ENCODE measurements around the gene RANBP9.

Gene RANBP9

DNA sequence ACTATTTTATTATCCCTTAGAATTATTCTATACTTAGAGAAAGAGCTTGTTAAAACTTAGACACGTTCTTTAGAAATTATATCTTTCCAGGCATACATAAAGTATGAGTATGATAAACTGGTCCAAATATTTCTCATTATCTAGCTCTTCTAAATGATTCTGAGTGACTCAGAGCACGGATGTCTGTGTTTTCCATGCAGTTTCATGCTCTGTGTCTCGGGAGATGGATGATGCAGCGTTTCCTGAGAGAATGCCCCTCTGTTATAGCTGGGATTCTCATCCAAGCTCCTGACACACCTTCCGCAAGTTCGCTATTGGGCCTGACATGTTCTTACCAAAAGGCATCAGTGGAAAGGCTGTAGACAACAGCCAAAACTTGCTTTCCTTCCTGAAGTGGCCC lies 117.9 kb downstream of the RANBP9 start:
- no peak for DNase-seq (ENCODE audit: low read depth)

DNA sequence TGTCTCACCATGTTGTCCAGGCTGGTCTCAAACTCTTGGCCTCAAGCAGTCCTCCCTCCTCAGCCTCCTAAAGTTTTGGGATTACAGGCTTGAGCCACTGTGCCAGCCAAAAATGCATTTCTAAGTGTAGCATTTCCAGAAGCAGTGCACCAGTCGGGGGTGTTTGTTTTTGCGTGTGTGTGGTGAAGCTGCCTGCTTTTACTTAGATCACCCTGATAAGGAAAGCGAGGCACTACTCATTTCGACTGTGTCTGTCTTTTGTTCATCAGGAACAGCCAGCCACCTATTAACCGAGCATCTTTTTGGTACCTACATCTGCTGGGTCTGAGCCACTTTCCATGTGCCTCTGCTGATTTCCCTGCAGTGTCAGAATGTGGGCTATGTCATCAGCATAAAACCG lies 118.5 kb downstream of the RANBP9 start:
- DNase-seq (ENCODE audit: low read depth): no peak

DNA sequence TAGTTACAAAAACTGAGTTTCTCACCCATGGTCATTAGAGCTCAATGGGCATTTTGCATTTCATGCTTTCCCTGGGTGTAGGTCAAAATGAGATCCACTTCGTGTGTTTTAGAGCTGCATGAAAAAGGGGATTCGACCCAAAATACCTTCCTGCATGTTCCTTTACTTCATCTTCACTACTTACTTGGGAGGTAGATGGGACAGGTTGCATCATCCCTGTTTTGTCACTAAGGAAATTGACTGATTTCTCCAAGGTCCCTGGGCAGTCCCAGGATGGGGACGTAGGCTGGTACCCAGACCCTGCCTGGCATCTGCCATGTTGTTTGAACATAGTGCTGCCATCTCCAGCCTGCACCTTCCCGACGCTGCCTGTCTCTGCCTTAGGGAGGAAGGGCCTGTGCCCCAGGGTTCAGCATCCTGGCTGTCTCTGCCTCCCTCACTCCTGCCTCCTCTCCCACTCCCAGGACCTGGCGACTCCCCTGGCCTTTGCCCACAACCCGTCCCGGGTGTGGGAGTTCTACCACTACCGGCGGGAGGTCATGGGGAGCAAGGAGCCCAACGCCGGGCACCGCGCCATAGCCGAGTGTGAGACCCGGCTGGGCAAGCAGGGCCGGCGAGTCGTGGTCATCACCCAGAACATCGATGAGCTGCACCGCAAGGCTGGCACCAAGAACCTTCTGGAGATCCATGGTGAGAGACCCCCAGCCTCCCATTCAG lies 120.3 kb downstream of the RANBP9 start:
- DNase-seq (ENCODE audit: low read depth): no peak

DNA sequence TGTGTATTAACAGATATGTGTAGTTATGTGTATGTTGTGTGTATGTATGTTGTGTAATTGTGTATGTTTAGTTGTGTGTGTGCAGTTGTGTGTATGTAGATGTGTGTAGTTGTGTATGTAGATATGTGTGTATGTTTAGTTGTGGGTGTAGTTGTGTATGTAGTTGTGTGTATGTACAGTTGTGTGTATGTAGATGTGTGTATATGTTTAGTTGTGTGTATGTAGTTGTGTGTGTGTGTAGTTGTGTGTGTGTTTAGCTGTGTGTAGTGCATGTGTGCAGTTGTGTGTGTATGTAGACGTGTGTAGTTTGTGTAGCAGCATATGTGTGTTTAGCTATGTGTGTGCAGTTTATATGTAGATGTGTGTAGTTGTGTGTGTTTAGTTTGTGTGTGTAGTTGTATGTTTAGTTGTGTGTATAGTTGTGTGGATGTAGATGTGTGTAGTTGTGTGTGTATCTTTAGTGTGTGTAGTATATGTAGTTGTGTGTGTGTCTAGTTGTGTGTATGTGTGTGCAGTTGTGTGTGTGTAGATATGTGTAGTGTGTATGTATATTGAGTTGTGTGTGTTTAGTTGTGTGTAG lies 121.0 kb downstream of the RANBP9 start:
- DNase-seq (ENCODE audit: low read depth): no peak

DNA sequence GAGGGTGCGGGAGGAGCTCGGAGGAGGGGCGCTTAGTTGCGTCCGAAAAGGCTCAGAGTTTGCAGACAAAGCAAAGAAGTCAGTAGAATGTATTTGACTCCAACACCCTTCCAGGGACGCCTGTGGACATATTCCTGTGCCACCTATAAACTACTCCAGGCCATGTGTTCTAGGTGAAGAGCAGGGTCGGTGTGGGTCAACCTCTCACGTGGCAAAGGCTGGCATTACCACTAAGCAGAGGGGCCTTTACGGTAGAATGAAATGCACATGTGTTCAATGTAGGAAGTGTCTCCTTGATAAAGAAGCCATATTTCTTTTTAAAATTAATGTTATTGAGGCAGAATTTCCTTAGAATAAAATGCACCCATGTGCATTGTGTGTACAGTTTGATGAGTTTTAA lies 121.8 kb downstream of the RANBP9 start:
- no peak for DNase-seq (ENCODE audit: low read depth)

DNA sequence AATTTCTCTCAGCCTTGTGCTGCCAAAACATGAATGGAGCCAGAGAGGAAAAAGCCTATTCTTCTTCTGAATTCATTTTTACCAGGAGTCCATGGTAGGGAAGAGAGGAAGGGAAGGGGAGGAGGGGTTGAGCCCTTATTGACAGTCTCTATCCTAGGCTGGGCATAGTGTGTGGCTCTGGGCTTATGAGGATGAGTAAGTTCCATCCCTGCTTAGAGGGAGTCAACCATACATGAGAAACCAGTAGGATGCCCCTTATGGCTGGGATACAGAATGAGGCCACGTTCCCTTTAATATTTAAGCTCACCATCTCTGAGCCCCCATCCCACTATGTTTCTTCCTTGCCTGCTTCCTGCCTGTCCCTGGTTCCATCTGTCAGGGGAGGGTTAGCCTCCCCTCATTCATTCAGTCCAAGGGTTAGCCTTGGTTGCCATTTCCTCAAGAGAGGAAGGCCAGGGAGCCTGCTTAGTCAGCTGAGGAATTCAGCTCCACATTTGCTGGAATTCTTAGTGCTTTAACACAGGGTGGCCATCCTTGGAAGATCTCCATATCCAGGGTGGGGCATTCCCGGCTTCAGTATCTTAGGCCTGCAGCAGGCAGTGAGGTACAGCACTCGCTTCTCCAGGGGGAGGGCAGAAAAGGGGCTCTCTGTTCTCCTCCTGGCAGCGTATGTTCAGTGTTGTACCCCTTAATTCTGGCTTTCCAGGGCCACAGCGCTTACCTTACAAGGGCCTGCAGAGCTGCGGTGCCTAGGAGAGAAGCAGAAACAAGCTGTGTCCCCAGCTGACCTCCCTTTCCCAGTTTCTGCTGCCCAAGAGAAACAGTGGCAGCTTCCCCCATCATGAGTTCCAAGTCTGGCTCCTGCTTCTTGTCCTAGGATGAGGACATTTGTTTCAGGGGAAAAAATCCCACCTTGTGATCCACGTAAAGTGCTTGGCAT lies 124.8 kb downstream of the RANBP9 start:
- DNase-seq (ENCODE audit: low read depth): no peak

DNA sequence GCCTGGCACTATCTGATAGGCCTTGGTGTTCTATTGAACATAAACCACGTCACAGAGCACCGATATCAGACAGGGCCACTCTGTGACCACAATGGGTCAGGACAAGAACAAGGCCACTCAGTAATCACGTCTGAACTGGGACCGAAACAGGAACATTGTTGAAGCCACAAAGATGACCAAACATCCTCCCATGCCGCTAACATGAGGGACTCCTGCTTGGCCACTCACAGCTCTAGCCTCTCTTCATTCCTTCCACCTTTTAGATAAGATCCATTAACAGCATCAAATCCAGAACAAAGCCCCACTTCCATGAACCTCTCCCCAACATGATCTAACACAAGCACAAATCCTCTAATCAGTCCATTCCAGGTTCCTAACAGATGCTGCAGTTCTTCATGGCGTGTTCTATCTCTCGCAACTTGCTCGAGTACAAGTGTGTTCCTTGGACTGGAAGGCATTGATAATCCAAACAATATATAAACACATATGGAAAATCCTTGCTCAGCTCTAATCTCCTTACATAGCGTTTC lies 129.9 kb downstream of the RANBP9 start:
- no peak for DNase-seq (ENCODE audit: low read depth)

DNA sequence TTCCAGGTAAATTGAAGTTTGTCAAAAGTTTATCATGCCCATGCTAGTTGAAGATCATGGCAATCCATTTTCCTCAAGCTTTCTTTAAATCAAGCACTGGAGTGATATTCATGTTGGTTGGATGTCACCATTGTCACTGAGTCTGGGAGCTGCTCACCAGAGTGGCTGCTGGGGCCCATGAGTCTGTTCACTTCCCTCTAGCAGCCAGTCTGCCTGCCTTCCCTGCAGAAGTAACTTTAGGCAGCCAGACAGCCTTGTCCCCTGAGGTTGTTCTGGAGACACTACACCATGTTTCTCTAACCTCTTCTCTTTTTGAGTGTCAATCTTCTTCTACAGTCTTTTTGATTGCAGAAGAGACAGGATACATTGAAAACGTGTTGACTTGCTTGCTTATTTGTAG lies 131.7 kb downstream of the RANBP9 start:
- no peak for DNase-seq (ENCODE audit: low read depth)

DNA sequence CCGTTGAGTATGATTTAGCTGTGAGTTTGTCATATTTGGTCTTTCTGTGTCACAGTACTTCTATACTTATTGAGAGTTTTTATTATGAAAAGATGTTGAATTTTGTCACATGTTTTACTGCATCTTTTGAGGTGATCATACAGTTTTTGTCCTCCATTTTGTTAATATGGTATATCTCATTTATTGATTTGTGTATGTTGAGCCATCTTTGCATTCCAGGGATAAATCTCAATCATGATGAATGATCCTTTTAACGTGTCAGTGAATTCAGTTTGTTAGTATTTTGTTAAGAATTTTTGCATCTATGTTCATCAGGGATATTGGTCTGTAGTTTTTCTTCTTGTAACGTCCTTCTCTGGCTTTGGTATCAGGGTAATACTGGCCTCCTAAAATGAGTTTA lies 133.7 kb downstream of the RANBP9 start:
- DNase-seq (ENCODE audit: low read depth): no peak

DNA sequence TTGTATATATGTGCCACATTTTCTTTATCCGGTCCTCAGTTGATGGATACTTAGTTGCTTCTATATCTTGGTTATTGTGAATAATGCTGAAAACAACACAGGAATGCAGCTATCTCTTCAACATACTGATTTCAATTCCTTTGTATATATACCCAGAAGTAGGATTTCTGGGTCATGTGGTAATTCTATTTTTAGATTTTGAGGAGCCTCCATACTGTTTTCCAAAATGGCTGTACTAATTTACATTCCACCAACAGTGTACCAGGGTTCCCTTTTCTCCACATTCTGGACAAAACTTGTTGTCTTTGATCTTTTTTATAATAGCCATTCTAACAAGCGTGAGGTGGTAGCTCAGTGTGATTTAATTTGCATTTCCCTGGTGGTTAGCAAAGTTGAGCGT lies 135.6 kb downstream of the RANBP9 start:
- no peak for DNase-seq (ENCODE audit: low read depth)

DNA sequence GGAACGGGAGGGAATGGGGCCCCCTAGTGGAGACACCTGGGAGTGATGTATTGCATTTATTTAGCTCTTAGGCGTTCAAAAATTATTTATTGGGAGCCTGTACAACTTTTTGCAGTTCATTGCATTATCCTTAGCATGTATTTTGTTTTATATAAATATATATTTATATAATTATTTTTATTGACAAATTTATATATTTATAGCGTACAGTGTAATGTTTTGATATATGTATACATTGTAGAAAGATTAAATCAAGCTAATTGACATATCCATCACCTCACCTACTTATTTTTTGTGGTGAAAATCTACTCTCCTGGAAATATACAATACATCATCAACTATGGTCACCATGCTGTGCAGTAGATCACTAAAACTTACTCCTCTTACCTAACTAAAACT lies 136.3 kb downstream of the RANBP9 start:
- no peak for DNase-seq (ENCODE audit: low read depth)

DNA sequence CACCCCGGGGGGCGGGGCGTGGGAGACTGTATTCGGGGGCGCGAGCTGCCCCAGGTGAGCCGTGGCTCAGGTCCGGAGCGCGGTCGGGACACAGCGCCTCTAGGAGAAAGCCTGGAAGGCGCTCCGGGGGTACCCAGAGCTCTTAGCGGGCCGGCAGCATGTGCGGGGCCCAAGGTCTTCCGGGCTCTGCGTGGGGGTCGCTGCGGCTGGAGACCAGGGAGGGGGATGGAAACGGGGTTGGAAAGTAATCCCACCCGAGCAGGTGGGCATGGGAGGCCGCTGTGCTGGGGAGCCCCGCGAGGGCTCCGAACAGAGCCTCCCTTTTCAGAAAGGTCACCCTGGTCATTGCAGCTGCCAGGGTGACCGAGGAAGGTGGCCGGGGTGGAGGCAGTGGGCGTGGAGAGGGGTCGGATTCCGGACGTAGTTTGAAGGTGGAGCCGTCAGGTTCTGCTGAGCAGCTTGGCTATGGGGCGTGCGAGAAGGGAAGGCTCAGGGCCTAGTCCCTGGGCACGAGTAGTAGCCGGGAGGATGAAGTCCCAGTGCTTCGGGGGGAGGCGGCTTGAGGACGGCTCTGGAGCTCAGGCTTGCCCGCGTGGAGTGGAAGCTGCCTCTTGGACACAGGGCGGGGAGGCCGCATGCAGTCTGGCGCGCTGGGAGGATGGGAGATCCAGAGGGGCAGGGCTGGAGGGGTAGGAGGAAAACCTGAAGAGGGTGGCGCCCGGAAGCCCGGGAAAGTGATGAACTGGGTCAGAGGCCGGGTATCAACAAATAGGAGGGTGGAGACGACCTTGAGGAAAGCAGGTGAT lies 136.9 kb downstream of the RANBP9 start, which contains the start of gene SIRT5:
SIRT5 (plus strand) TSS at position 31 of the 806 bp plus-strand sequence. CDS start 9,510 bp downstream, outside the sequence.
- DNase-seq (ENCODE audit: low read depth): peak; percentile 38

DNA sequence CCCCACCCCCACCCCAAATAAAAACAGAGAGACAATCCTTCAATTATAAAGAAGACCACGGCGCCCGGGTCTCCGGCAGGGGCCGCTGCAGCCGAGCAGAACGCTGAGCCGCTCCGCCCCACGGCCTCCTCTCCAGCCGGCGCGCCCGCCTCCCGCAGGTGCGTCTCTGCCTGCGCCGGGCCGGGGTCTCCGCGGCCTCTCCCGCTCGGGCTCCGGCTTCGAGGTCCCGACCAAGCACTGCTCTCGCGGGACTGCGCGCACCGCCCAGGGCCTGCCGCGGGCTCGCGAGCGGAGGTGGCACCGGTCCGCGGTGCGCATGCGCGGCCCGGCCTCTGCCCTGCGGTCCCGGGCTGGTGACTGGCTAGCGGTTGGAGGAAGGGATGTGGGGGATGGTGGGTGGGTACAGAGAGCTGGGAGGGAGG lies 137.5 kb downstream of the RANBP9 start:
- DNase-seq (ENCODE audit: low read depth): peak; percentile 42

DNA sequence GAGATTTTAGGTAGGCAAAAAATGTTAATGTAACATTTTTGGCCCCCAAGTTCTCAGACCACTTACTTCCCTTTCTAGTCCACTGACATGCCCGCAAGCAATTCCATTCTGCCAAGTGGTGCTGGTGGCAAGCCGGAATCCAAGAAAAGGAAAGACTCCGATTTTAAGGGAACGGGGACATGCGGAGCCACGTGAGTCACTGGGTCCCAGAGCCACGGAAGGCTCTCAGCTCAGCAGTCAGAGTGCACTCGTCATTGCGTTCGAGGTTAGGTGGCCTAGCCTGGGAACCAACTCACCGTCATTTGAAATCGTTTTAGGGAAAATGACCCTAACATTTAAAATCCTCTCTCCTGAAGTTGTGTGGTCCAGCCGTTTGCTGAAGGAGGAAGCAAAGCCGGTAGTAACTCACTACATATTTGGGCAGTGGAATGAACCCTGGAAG lies 137.9 kb downstream of the RANBP9 start:
- peak; percentile 11 for DNase-seq (ENCODE audit: low read depth)

DNA sequence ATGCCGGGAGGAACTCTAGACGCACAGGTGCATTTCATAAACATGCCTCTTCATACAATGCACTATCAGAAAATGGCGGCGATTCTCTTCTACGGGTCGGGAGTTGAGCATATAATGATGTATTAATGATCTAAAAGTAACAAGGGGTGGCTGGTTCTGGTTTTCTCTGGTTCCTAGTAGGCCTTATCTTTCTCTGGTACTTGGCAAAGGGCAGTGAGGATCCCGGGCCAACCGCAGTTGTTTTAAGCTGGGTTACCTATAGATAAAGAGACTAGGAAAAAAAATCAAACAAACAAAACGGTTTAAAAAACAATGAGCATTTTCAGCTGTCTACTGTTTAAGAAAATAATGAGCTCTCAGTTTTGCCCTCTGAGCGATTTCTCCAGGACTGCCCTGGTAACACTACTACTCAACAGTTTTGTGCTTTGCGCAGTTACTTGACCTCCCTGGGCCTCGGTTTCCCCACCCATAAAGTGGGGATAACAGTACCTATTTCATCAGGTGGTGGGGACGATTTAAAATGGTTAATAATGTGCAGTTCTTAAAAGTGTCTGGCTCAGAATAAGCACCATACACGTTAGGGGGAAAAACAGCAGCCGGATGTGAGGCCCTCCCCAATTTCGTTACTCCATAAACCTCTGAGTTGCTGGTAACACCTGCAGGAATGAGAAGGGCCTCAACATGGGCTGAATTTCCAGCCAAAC lies 138.5 kb downstream of the RANBP9 start:
- DNase-seq (ENCODE audit: low read depth): no peak

DNA sequence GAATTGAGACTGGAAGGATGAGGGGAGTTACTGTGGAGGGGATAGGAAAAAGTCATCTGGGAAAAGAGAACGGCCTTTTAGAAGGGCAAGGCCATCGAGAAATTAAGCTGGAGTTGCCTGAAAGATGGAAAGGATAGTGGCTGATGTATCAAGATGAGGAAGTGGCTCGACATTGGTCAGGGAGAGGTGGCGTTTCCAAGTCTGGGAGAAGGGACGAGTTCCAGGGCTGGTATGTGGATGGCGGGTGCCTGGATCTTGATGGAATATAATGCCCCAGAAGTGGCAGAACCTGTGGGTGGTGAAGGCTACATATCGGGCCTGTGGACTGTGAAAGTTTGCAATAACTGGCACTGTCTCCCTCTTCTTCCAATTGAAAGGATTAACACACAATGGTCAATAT lies 139.4 kb downstream of the RANBP9 start:
- DNase-seq (ENCODE audit: low read depth): no peak

All from non-pigmented ciliary epithelial cell (primary cell).